Caco-2 (cell line): ENCODE results near the gene SLC16A3. TPM values are rescaled to one million over a fixed set of nuclear protein-coding genes. Genes with fewer than 3 reads are reported as not detected.

Experiments
- BruUV-seq: library from RNA; stranded (reverse); fragments of 400-500 nt; replicated peaks from 2 replicates; lab custom pipeline; 2021; lab: Mats Ljungman, UMichigan
- CTCF ChIA-PET: fragments of 300-600 bp; sonication (Branson Sonifier 250); formaldehyde crosslinking; loops from one replicate; lab custom pipeline; 2022; ENCODE audit warnings: antibody characterized with exemption; lab: Charles Lee
- POLR2A ChIA-PET: fragments of 300-600 bp; sonication (Branson Sonifier 250); formaldehyde crosslinking; loops from one replicate; lab custom pipeline; 2022; ENCODE audit warnings: antibody characterized with exemption; lab: Charles Lee
- DNase-seq, 2 experiments: peaks; one replicate each; pipeline versions ENCODE4 v3.0.0 to v3.0.0-alpha.2; 2020 to 2022
- H3K27me3 ChIP-seq: replicated peaks from 2 replicates; pipeline ENCODE4 v1.6.0; 2011; ENCODE audit warnings: low read length; ENCODE audit not compliant: control insufficient read depth, insufficient read depth
- H3K36me3 ChIP-seq: 2 replicates; pipeline ENCODE4 v1.5.1; 2011; ENCODE audit warnings: low read length; ENCODE audit not compliant: control insufficient read depth, insufficient read depth
- H3K4me1 ChIP-seq: fragments of 250-450 bp; sonication (Bioruptor Pico); 2 replicates; pipeline ENCODE4 v1.5.1; 2020; ENCODE audit warnings: mild to moderate bottlenecking
- H3K4me3 ChIP-seq: 2 replicates; pipeline ENCODE4 v1.5.1; 2011; ENCODE audit warnings: low read depth, mild to moderate bottlenecking, control low read depth, low read length
- H3K9me3 ChIP-seq: fragments of 250-450 bp; sonication (Bioruptor Pico); 2 replicates; pipeline ENCODE4 v1.5.1; 2020; ENCODE audit warnings: mild to moderate bottlenecking, moderate library complexity
- H3K27ac Mint-ChIP-seq: one replicate; pipeline ENCODE4 v1.8.0; 2022; ENCODE audit warnings: mixed read lengths; ENCODE audit not compliant: unreplicated experiment
- H3K27me3 Mint-ChIP-seq: one replicate; pipeline ENCODE4 v1.8.0; 2022; ENCODE audit warnings: mixed read lengths; ENCODE audit not compliant: insufficient read depth, unreplicated experiment
- H3K36me3 Mint-ChIP-seq: one replicate; pipeline ENCODE4 v1.8.0; 2022; ENCODE audit warnings: mild to moderate bottlenecking, mixed read lengths; ENCODE audit not compliant: insufficient read depth, unreplicated experiment
- H3K4me1 Mint-ChIP-seq: one replicate; pipeline ENCODE4 v1.8.0; 2022; ENCODE audit warnings: low read depth, mixed read lengths; ENCODE audit not compliant: unreplicated experiment
- H3K4me3 Mint-ChIP-seq: one replicate; pipeline ENCODE4 v1.8.0; 2022; ENCODE audit warnings: mild to moderate bottlenecking, moderate library complexity, mixed read lengths; ENCODE audit not compliant: unreplicated experiment
- H3K9me3 Mint-ChIP-seq: one replicate; pipeline ENCODE4 v1.8.0; 2022; ENCODE audit warnings: mixed read lengths; ENCODE audit not compliant: unreplicated experiment
- intact Hi-C: fragments of 100-400 bp; cut with micrococcal nuclease; formaldehyde crosslinking; loops from one replicate; pipeline ENCODE4 v1.10.0; 2022; ENCODE audit not compliant: unreplicated experiment
- total RNA-seq: library from RNA; stranded (reverse); gene quantifications from 2 replicates; pipeline ENCODE4 v1.2.3, GENCODE V29; 2022
- TF ChIP-seq, protein P1 (sequence below), 2 experiments: fragments of 200-600 bp in 1 of 2; IDR thresholded peaks; 1 replicate in 1 of 2; 2 replicates in 1 of 2; pipeline versions ENCODE4 v1.5.1 to v1.8.0; 2011 to 2022; ENCODE audit warnings: antibody characterized with exemption in 1 of 2, control low read depth in 1 of 2, inconsistent platforms in 1 of 2, low read depth in 1 of 2, low read length in 1 of 2, mild to moderate bottlenecking in 1 of 2, moderate library complexity in 1 of 2; ENCODE audit not compliant: insufficient read depth in 1 of 2, severe bottlenecking in 1 of 2, unreplicated experiment in 1 of 2

Gene SLC16A3
- total RNA-seq, 1 experiment from 2014 or later = 13.1 TPM

DNA sequence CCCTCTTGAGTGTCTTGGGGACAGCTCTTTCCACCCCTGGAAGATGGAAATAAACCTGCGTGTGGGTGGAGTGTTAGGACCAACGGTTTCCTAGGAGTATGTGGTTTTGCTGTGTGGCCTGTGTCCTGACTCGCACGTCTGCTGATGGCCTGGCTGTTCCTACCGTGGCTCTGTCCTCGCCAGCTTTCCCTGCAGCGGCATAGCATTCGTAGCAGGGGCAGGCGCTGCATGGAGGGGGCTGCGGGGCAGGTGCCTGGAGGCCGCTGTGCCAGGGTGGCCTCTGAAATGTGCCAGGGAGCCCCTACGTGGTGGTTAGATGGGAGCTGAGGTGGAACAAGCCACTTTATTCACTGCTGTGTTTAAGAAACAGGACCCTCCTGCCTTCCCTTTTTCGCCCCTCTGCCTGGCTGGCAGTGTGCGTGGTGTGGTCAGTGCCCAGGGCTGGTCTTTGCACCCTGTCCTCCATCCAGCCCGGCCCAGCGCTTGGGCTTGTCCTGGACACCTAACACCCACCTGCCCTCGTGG lies 10.6 kb downstream of the SLC16A3 start:
- Mint-ChIP-seq H3K4me1 (peaks cover 7% of the 10 kb centered on the region), H3K4me3 (no peak overlapping the region), H3K36me3 (peaks cover 75% of the 10 kb centered on the region), H3K9me3 (no peaks in the 10 kb centered on the region), H3K27ac (peak overlapping the region; percentile 39), H3K27me3 (no peaks in the 10 kb centered on the region)
- Histone ChIP-seq H3K4me1 (peaks cover 23% of the 10 kb centered on the region), H3K36me3 (peaks cover 6% of the 10 kb centered on the region), H3K27me3 (no peaks in the 10 kb centered on the region), H3K9me3 (no peaks in the 10 kb centered on the region), H3K4me3 (no peak overlapping the region)
- TF ChIP-seq, protein P1, sequence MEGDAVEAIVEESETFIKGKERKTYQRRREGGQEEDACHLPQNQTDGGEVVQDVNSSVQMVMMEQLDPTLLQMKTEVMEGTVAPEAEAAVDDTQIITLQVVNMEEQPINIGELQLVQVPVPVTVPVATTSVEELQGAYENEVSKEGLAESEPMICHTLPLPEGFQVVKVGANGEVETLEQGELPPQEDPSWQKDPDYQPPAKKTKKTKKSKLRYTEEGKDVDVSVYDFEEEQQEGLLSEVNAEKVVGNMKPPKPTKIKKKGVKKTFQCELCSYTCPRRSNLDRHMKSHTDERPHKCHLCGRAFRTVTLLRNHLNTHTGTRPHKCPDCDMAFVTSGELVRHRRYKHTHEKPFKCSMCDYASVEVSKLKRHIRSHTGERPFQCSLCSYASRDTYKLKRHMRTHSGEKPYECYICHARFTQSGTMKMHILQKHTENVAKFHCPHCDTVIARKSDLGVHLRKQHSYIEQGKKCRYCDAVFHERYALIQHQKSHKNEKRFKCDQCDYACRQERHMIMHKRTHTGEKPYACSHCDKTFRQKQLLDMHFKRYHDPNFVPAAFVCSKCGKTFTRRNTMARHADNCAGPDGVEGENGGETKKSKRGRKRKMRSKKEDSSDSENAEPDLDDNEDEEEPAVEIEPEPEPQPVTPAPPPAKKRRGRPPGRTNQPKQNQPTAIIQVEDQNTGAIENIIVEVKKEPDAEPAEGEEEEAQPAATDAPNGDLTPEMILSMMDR (IDR thresholded peaks at IDR 0.05; ENCODE audit: insufficient read depth in 1 of 2, low read depth in 1 of 2, low read length in 1 of 2, severe bottlenecking in 1 of 2, unreplicated experiment in 1 of 2) = no peak
- ChIA-PET POLR2A (no interaction called here), CTCF (interaction anchor here (0.6 kb wide), 1 partner anchor 138 kb away, joined by 3 read pairs; no protein-coding TSS in a partner anchor)
- intact Hi-C loops = no loop called here
- no TSS peak for BruUV-seq
- no peak for DNase-seq

DNA sequence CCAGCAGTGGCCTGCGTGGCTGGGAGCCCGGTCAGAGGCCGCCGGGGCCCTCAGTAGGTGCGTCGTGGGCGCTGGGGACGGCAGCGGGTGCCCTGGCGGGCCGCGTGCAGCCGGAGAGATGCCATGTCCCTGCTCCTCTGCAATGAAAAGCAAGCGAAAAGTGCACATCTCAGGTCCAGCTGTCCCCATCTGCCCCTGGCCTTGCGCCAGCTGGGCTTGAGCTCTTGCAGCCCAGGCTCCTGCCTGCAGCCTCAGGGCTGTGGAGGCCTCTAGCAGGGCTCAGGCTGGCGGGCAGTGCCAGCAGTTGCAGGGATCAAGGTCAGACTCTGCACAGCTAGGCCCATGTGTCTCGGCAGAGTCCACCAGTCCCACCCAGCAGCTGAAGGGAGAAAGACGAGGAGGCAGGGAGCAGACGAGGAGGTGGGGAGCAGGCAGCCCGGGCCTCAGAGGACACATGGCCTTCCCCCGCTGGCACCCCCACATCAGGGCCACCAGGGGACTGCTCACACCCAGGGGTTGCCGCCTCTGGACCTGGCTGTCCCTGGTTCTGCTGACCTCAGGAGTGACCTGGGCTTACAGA lies 11.2 kb downstream of the SLC16A3 start:
- no peaks in the 10 kb centered on the region for H3K27me3 Mint-ChIP-seq
- peaks cover 13% of the 10 kb centered on the region for H3K4me1 Mint-ChIP-seq
- H3K27me3 ChIP-seq = no peaks in the 10 kb centered on the region
- DNase-seq = no peak
- H3K4me1 ChIP-seq = peaks cover 17% of the 10 kb centered on the region
- intact Hi-C loops = no loop called here
- H3K4me3 Mint-ChIP-seq = no peak overlapping the region
- CTCF ChIA-PET = interaction anchor here (0.5 to 0.6 kb wide), 2 partner anchors 14 to 138 kb away, joined by 3 to 5 read pairs; no protein-coding TSS in a partner anchor
- H3K36me3 Mint-ChIP-seq = peaks cover 76% of the 10 kb centered on the region
- POLR2A ChIA-PET = no interaction called here
- no peak overlapping the region for H3K4me3 ChIP-seq
- no peaks in the 10 kb centered on the region for H3K9me3 ChIP-seq
- no peaks in the 10 kb centered on the region for H3K9me3 Mint-ChIP-seq
- H3K27ac Mint-ChIP-seq = peak overlapping the region; percentile 35
- H3K36me3 ChIP-seq = peaks cover 8% of the 10 kb centered on the region
- TF ChIP-seq, protein P1 (IDR thresholded peaks at IDR 0.05; ENCODE audit: insufficient read depth in 1 of 2, low read depth in 1 of 2, low read length in 1 of 2, severe bottlenecking in 1 of 2, unreplicated experiment in 1 of 2) = no peak
- BruUV-seq = no TSS peak

- Mint-ChIP-seq H3K4me3 (peak overlapping the region; percentile 22), H3K9me3 (no peaks in the 10 kb centered on the region), H3K4me1 (peaks cover 13% of the 10 kb centered on the region), H3K27me3 (no peaks in the 10 kb centered on the region), H3K36me3 (peaks cover 78% of the 10 kb centered on the region), H3K27ac (peak overlapping the region; percentile 35)
- intact Hi-C loops = no loop called here
- TF ChIP-seq, protein P1 (IDR thresholded peaks at IDR 0.05; ENCODE audit: insufficient read depth in 1 of 2, low read depth in 1 of 2, low read length in 1 of 2, severe bottlenecking in 1 of 2, unreplicated experiment in 1 of 2) = no peak
- no peaks in the 10 kb centered on the region for H3K27me3 ChIP-seq
- ChIA-PET POLR2A (no interaction called here), CTCF (interaction anchor here (0.5 kb wide), 1 partner anchor 13 kb away, joined by 5 read pairs; no protein-coding TSS in a partner anchor)
- BruUV-seq = no TSS peak
- H3K4me1 ChIP-seq = peaks cover 11% of the 10 kb centered on the region
- H3K36me3 ChIP-seq = peaks cover 11% of the 10 kb centered on the region
- DNase-seq = no peak
- no peak overlapping the region for H3K4me3 ChIP-seq
- H3K9me3 ChIP-seq = no peaks in the 10 kb centered on the region
These were observed 11.8 kb downstream of the SLC16A3 start for GRCh38 chr17:82240506-82241182.
